Neural progenitor cell (in vitro differentiated cells): ENCODE measurements around the gene CFAP68. TPM values are rescaled to one million over a fixed set of nuclear protein-coding genes. Genes with fewer than 3 reads are reported as not detected.

ENCODE experiments used
- DNase-seq: peaks from one replicate; pipeline ENCODE4 v3.0.0-alpha.2; 2016; ENCODE audit warnings: low spot score
- H2AFZ ChIP-seq: fragments of 200-600 bp; sonication (generic); replicated peaks from 2 replicates; pipeline ENCODE4 v1.6.1; 2016; ENCODE audit warnings: antibody characterized with exemption
- H3F3A ChIP-seq: fragments of 200-600 bp; sonication (generic); 2 replicates; pipeline ENCODE4 v1.6.1; 2016; ENCODE audit warnings: antibody characterized with exemption, low read depth
- H3K27ac ChIP-seq: fragments of 200-600 bp; sonication (generic); 2 replicates; pipeline ENCODE4 v1.5.1; 2016; ENCODE audit warnings: mild to moderate bottlenecking
- H3K27me3 ChIP-seq: fragments of 200-600 bp; sonication (generic); 2 replicates; pipeline ENCODE4 v1.6.1; 2016; ENCODE audit warnings: mild to moderate bottlenecking, moderate library complexity
- H3K36me3 ChIP-seq: fragments of 200-600 bp; sonication (generic); 2 replicates; pipeline ENCODE4 v1.5.1; 2016
- H3K4me1 ChIP-seq: fragments of 200-600 bp; sonication (generic); 2 replicates; pipeline ENCODE4 v1.6.1; 2016; ENCODE audit warnings: mixed run types
- H3K4me2 ChIP-seq: fragments of 200-600 bp; sonication (generic); 2 replicates; pipeline ENCODE4 v1.6.1; 2016
- H3K4me3 ChIP-seq: fragments of 200-600 bp; sonication (generic); 2 replicates; pipeline ENCODE4 v1.5.1; 2016
- H3K79me2 ChIP-seq: fragments of 200-600 bp; sonication (generic); 2 replicates; pipeline ENCODE4 v1.6.1; 2016; ENCODE audit warnings: low read depth
- H3K9ac ChIP-seq: fragments of 200-600 bp; sonication (generic); 2 replicates; pipeline ENCODE4 v1.6.1; 2016
- H3K9me3 ChIP-seq: fragments of 200-600 bp; sonication (generic); 2 replicates; pipeline ENCODE4 v1.5.1; 2016; ENCODE audit warnings: low read depth
- H4K20me1 ChIP-seq: fragments of 200-600 bp; sonication (generic); 2 replicates; pipeline ENCODE4 v1.6.1; 2016; ENCODE audit warnings: low read depth
- H3K27ac Mint-ChIP-seq: 3 replicates; pipeline ENCODE4 v1.8.0; 2021; ENCODE audit warnings: mixed read lengths
- H3K27me3 Mint-ChIP-seq: 2 replicates; pipeline ENCODE4 v1.8.0; 2022; ENCODE audit warnings: low read depth, mild to moderate bottlenecking, inconsistent platforms, moderate library complexity, mixed read lengths; ENCODE audit not compliant: insufficient read depth
- H3K36me3 Mint-ChIP-seq: 3 replicates; pipeline ENCODE4 v1.8.0; 2021; ENCODE audit warnings: mixed read lengths
- H3K4me1 Mint-ChIP-seq: 3 replicates; pipeline ENCODE4 v1.8.0; 2021; ENCODE audit warnings: mixed read lengths
- H3K4me3 Mint-ChIP-seq: 3 replicates; pipeline ENCODE4 v1.8.0; 2021; ENCODE audit warnings: mild to moderate bottlenecking, moderate library complexity, mixed read lengths
- H3K9me3 Mint-ChIP-seq: 3 replicates; pipeline ENCODE4 v1.8.0; 2020; ENCODE audit warnings: mixed read lengths
- EZH2 ChIP-seq: fragments of 200-600 bp; sonication (generic); IDR thresholded peaks from 2 replicates; pipeline ENCODE4 v1.6.1; 2017; ENCODE audit warnings: antibody characterized with exemption, mild to moderate bottlenecking, moderate library complexity
- EZH2phosphoT487 ChIP-seq: fragments of 200-600 bp; sonication (generic); IDR thresholded peaks from 2 replicates; pipeline ENCODE4 v1.6.1; 2017; ENCODE audit warnings: antibody characterized with exemption
- total RNA-seq: library from RNA; depleted of rRNA; stranded (reverse); fragments of >200 nt; gene quantifications from 2 replicates; pipeline ENCODE4 v1.2.3, GENCODE V29; 2015; ENCODE audit warnings: low replicate concordance
- TF ChIP-seq, protein P1 (sequence below): fragments of 200-600 bp; sonication (generic); IDR thresholded peaks from 2 replicates; pipeline ENCODE4 v1.5.1; 2017; ENCODE audit warnings: antibody characterized with exemption, mild to moderate bottlenecking

Gene CFAP68
- total RNA-seq, 1 donor from 2014 or later, result 46.7 TPM

DNA sequence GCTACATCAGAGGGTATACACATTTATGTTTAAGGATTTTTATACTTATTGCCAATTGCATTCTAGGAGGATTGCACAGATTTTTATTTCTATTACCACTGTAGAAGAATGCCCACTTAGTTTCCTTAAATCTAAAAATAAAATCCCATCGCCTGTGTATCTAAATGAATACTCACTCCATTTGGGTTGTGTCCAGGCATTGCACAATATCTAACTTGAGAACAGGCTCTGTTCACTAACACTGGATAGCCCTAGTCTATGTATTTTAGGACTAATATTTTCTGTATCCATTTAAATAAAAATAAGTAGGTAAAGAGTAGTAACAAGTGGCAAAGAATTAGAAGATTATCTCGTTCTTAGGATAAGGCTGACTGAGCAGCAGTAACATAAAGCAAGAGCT lies 43.5 kb downstream of the CFAP68 start:
- Histone ChIP-seq H2AFZ (peak overlapping the region; percentile 82), H3K4me1 (peaks cover 26% of the 10 kb centered on the region), H3K9ac (no peak overlapping the region), H3K27ac (peak overlapping the region; percentile 40), H3K27me3 (no peaks in the 10 kb centered on the region), H3K36me3 (no peaks in the 10 kb centered on the region), H3F3A (peaks cover 20% of the 10 kb centered on the region), H3K4me2 (no peak overlapping the region), H4K20me1 (no peaks in the 10 kb centered on the region), H3K79me2 (no peaks in the 10 kb centered on the region), H3K9me3 (no peaks in the 10 kb centered on the region), H3K4me3 (no peak overlapping the region)
- TF ChIP-seq EZH2 (no peak), EZH2phosphoT487 (no peak)
- TF ChIP-seq, protein P1, sequence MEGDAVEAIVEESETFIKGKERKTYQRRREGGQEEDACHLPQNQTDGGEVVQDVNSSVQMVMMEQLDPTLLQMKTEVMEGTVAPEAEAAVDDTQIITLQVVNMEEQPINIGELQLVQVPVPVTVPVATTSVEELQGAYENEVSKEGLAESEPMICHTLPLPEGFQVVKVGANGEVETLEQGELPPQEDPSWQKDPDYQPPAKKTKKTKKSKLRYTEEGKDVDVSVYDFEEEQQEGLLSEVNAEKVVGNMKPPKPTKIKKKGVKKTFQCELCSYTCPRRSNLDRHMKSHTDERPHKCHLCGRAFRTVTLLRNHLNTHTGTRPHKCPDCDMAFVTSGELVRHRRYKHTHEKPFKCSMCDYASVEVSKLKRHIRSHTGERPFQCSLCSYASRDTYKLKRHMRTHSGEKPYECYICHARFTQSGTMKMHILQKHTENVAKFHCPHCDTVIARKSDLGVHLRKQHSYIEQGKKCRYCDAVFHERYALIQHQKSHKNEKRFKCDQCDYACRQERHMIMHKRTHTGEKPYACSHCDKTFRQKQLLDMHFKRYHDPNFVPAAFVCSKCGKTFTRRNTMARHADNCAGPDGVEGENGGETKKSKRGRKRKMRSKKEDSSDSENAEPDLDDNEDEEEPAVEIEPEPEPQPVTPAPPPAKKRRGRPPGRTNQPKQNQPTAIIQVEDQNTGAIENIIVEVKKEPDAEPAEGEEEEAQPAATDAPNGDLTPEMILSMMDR, result no peak
- Mint-ChIP-seq H3K27me3 (peaks cover 7% of the 10 kb centered on the region), H3K4me3 (no peak overlapping the region), H3K27ac (peak overlapping the region; percentile 60), H3K4me1 (peaks cover 36% of the 10 kb centered on the region), H3K9me3 (no peaks in the 10 kb centered on the region), H3K36me3 (no peaks in the 10 kb centered on the region)
- no peak for DNase-seq

DNA sequence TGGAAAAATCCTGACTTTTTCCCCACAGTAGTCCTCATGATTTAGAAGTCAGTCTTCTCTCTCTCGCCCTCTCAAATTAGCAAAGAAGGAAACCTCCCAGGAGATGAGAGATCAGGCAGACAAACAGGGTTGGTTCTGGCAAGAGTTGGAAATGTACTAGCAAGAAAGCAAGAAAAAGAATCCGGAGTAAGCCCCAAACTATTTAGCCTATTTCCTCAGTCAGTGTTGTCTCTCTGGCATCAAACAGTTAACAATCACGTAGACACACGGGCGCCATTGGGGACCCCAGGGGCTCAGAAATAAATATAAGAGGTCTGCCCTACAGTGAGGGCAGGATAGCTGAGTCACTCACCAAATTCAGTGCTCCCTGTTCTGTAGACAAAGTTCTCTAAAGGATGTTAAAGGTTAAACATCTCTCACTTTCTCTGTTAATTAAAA lies 44.0 kb downstream of the CFAP68 start:
- no peaks in the 10 kb centered on the region for H3K27me3 ChIP-seq
- H3K4me2 ChIP-seq, result no peak overlapping the region
- H3K36me3 ChIP-seq, result no peaks in the 10 kb centered on the region
- H3K27ac ChIP-seq, result peak overlapping the region; percentile 40
- peaks cover 20% of the 10 kb centered on the region for H3F3A ChIP-seq
- H3K4me3 Mint-ChIP-seq, result peak overlapping the region; percentile 44
- peaks cover 4% of the 10 kb centered on the region for H3K27me3 Mint-ChIP-seq
- no peak overlapping the region for H3K9ac ChIP-seq
- peaks cover 34% of the 10 kb centered on the region for H3K4me1 Mint-ChIP-seq
- H3K27ac Mint-ChIP-seq, result peak overlapping the region; percentile 60
- no peaks in the 10 kb centered on the region for H3K9me3 ChIP-seq
- H3K4me1 ChIP-seq, result peaks cover 26% of the 10 kb centered on the region
- H2AFZ ChIP-seq, result peak overlapping the region; percentile 82
- H3K79me2 ChIP-seq, result no peaks in the 10 kb centered on the region
- no peaks in the 10 kb centered on the region for H3K36me3 Mint-ChIP-seq
- no peaks in the 10 kb centered on the region for H3K9me3 Mint-ChIP-seq
- H4K20me1 ChIP-seq, result no peaks in the 10 kb centered on the region
- DNase-seq, result no peak
- TF ChIP-seq EZH2phosphoT487, result no peak
- TF ChIP-seq, protein P1, result no peak
- TF ChIP-seq EZH2, result no peak
- H3K4me3 ChIP-seq, result no peak overlapping the region

DNA sequence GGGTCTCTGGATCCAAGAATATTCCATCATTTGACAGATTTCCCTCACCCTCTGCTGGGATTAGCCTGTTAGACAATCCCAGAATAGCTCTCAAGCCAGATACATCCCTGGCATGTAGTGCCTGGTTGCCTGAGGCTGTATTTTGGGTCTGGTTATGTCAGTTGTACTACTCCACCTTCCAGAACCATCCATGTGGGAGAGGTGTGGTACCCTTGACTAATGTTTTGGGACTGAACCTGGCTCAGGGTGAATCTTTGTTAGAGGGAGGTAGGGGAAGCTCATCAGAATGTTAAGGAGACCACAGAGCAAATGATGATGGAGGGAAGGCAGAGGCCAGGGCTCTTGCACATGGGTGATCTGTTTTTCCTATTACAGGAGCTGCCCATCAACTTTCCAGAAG lies 44.6 kb downstream of the CFAP68 start:
- no peak for DNase-seq
- no peaks in the 10 kb centered on the region for H3K9me3 Mint-ChIP-seq
- Histone ChIP-seq H3K4me1 (peaks cover 26% of the 10 kb centered on the region), H3K4me3 (no peak overlapping the region), H3K27ac (peak overlapping the region; percentile 40), H3K4me2 (no peak overlapping the region), H3K9me3 (no peaks in the 10 kb centered on the region), H3K27me3 (no peaks in the 10 kb centered on the region), H3K9ac (no peak overlapping the region), H3K36me3 (no peaks in the 10 kb centered on the region), H4K20me1 (no peaks in the 10 kb centered on the region), H3F3A (peaks cover 20% of the 10 kb centered on the region), H3K79me2 (no peaks in the 10 kb centered on the region), H2AFZ (peak overlapping the region; percentile 82)
- peaks cover 3% of the 10 kb centered on the region for H3K27me3 Mint-ChIP-seq
- no peak overlapping the region for H3K27ac Mint-ChIP-seq
- no peaks in the 10 kb centered on the region for H3K36me3 Mint-ChIP-seq
- TF ChIP-seq, protein P1, result no peak
- TF ChIP-seq EZH2phosphoT487, result no peak
- TF ChIP-seq EZH2, result no peak
- H3K4me1 Mint-ChIP-seq, result peaks cover 34% of the 10 kb centered on the region
- H3K4me3 Mint-ChIP-seq, result no peak overlapping the region
